HFFc6 (cell line): Measurements from ENCODE around the gene REC8. TPM values are rescaled to one million over a fixed set of nuclear protein-coding genes. Genes with fewer than 3 reads are reported as not detected.

Source experiments
- DNase-seq: peaks from one replicate; pipeline ENCODE4 v3.0.0-alpha.2; 2018
- H3K27ac Mint-ChIP-seq: 2 replicates; pipeline ENCODE4 v1.8.0; 2020; ENCODE audit warnings: mild to moderate bottlenecking, mixed read lengths
- H3K27me3 Mint-ChIP-seq: 2 replicates; pipeline ENCODE4 v1.8.0; 2021; ENCODE audit warnings: mild to moderate bottlenecking, moderate library complexity, mixed read lengths; ENCODE audit not compliant: insufficient read depth
- H3K36me3 Mint-ChIP-seq: 2 replicates; pipeline ENCODE4 v1.8.0; 2021; ENCODE audit warnings: low read depth, mixed read lengths
- H3K4me1 Mint-ChIP-seq: 2 replicates; pipeline ENCODE4 v1.8.0; 2020; ENCODE audit warnings: low read depth, mixed read lengths
- H3K4me3 Mint-ChIP-seq: 2 replicates; pipeline ENCODE4 v1.8.0; 2020; ENCODE audit warnings: mild to moderate bottlenecking, moderate library complexity, mixed read lengths
- H3K9me3 Mint-ChIP-seq: 2 replicates; pipeline ENCODE4 v1.8.0; 2020; ENCODE audit warnings: mild to moderate bottlenecking, mixed read lengths
- CTCF ChIP-seq: fragments of 200-600 bp; sonication (generic); IDR thresholded peaks from 2 replicates; pipeline ENCODE4 v1.5.0; 2021; ENCODE audit warnings: antibody characterized with exemption, mild to moderate bottlenecking
- total RNA-seq, 6 experiments: library from RNA; stranded (reverse); fragmentation: NEBNext Ultra II Directional; extraction: Animal tissue kit (Norgen Biotek cat#: 25700); gene quantifications; 2 replicates in 1 of 6; 3 replicates in 5 of 6; pipeline ENCODE4 v1.2.3, GENCODE V29; 2021

REC8 gene
- total RNA-seq, 6 experiments from 2014 or later, result 2.9 to 3.9 (median 3.2) TPM

GRCh38 chr14:24179961-24180796 lies 8.3 kb downstream of the REC8 start:
- H3K27ac Mint-ChIP-seq, result peak overlapping the region; percentile 88
- H3K9me3 Mint-ChIP-seq, result no peaks in the 10 kb centered on the region
- no peak overlapping the region for H3K4me3 Mint-ChIP-seq
- H3K36me3 Mint-ChIP-seq, result peaks cover 18% of the 10 kb centered on the region
- DNase-seq, result peak; percentile 83
- H3K4me1 Mint-ChIP-seq, result peaks cover 16% of the 10 kb centered on the region
- peaks cover 10% of the 10 kb centered on the region for H3K27me3 Mint-ChIP-seq
- no peak for TF ChIP-seq CTCF

- H3K4me1 Mint-ChIP-seq, result peaks cover 16% of the 10 kb centered on the region
- peaks cover 18% of the 10 kb centered on the region for H3K36me3 Mint-ChIP-seq
- DNase-seq, result no peak
- no peak overlapping the region for H3K4me3 Mint-ChIP-seq
- peaks cover 10% of the 10 kb centered on the region for H3K27me3 Mint-ChIP-seq
- TF ChIP-seq CTCF, result no peak
- no peaks in the 10 kb centered on the region for H3K9me3 Mint-ChIP-seq
- H3K27ac Mint-ChIP-seq, result no peak overlapping the region
Measured at GRCh38 chr14:24181371-24182077, 9.6 kb downstream of the REC8 start.

DNA sequence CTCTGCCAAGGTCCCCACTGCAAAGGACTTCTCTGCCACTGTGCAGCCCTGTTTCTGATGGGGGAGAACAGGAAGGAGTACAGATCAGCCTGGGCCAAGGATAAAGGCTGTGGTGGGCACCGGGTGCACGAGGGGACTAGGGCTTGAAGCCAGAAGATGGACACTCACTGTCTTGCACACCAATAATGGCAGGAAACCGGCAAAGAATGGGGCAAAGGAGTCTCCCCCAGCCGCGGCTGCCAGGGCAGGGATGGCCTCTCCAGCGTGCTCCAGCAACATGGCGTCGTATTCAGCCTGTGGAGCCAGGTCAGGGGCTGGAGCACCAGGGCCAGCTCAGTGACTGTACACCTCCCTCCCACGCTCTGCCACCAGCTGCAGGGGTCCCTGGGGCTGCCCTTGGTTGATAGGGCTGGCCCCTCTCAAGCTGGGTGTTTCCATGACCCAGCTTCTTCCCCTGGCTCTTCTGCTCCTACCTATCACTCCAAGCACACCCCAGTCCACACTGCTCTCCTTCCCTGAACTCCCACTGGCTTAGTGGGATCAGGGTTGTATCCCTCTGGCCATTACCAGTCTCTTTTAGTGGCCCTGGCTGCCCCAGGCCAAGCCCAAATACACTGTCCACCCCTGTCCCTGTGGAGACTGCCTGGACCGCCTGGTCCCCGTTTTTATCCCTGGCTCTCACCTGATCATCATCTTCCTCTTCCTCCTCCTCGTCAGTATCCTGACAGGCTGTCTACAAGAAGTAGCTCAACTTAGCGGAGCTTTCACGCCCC lies 10.4 kb downstream of the REC8 start:
- DNase-seq, result no peak
- Mint-ChIP-seq H3K9me3 (no peaks in the 10 kb centered on the region), H3K36me3 (peaks cover 23% of the 10 kb centered on the region), H3K27me3 (peaks cover 9% of the 10 kb centered on the region), H3K27ac (no peak overlapping the region), H3K4me3 (no peak overlapping the region), H3K4me1 (peaks cover 21% of the 10 kb centered on the region)
- no peak for TF ChIP-seq CTCF

DNA sequence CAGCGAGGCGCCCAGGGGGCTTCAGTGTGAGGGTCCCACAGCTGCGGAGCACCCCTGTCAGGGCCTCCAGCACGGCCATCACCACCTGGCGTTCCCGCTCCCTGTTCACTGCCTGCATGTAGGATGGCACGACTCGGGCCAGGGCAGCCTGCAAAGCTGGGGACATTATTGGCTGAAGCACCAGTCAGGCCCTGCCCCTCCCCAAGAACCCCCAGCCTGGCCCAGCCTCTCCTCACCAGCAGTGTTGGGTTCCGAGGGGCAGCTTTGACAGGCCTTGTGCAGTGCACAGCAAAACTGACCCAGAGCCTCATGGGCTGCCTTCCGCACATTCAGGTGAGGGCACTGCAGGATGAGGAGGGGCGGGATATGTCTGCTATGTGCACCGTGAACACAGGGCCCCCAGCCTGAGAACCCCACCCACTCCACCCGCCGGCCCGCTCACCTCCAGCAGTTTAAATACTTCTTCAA lies 11.2 kb downstream of the REC8 start:
- Mint-ChIP-seq H3K27ac (no peak overlapping the region), H3K36me3 (peaks cover 23% of the 10 kb centered on the region), H3K9me3 (no peaks in the 10 kb centered on the region), H3K27me3 (peaks cover 9% of the 10 kb centered on the region), H3K4me3 (no peak overlapping the region), H3K4me1 (peaks cover 28% of the 10 kb centered on the region)
- no peak for TF ChIP-seq CTCF
- no peak for DNase-seq
